Inflammatory macrophage treated with lipopolysaccharide for 4 hours (primary cell): ENCODE data around the gene OR6J1.
"Not testable (repeated sequence)": the region's sequence is repeated elsewhere in the genome, so short reads cannot be mapped to it uniquely, and the experiment has no call there.

ENCODE experiments used
- DNase-seq: peaks from one replicate; pipeline ENCODE4 v3.0.0-alpha.2; 2020

OR6J1 gene

DNA sequence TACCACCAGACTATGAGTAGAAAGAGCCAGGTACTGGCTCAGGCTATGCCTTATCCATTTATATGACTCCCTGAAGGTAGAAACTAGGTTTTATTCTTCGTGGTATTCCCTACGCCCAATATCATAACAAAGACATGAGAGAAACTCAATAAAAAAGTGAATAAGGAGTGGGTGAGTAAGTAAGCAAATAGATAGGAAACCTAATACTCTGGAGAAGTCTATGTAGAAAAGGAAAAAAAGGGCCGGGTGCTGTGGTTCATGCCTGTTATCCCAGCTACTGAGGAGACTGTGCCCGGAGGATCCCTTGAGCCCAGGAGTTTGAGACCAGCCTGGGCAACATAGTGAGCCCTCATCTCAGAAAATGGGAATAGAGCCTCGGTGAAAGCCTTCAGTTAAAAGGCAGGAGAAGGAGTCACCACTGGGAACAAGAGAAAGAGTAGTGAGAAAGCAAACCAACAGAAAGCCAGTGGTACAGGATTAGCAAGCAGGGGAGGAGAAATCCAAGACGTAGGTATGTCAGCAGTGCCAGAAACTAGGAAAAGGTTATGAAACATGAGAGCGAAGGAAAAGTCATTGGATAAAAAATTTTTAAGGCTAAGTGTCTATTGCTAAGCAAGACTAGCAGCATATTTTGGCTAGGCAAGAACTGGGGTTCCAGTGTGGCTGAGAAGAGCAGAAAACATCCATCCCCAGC is 6.0 kb upstream of the OR6J1 start:
- no peak for DNase-seq

DNA sequence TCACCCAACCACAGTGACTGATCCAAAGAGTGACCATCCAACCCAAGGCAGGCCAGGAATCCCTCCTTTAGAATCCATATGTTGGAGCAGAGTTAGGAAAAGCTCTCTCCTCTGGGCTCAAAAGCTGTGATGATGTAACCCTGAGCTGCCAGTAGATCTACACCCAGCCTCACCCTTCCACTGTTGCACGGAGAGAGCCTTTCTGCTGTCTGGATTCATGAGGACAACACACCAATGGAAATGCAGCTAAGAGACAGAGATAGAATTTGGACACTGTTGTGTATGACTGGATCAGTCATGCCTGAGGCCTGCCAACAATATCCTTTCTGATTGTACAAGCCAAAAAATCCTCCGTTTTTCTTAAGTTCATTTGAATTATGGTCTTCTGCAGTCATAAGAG is 4.4 kb upstream of the OR6J1 start:
- no peak for DNase-seq

DNA sequence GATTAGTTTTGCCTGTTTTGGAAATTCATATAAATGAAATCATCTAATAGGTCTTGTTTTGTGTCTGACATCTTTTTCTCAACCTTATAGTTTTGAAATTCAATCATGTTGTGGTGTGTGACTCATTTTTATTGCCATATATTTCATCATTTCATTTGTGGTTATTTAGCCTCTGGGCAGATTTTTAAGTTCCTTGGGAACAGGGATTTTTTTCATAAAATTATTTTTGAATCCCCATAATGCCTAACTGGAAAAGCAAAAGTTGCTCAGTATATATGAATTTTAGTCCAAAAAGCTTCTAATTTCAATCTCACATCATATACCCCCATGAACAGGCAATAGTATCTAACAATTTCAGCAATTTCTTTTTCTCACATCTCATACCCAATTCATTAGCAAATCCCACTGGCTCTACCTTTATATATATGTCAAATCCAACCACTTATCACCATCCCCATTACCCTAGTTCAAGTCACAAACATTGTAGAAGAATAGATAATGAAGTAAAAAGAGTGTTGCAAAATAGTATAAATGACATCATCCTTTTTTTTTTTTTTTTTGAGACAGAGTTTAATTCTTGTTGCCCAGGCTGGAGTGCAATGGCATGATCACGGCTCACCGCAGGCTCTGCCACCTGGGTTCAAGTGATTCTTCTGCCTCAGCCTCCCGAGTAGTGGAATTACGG is 2.6 kb upstream of the OR6J1 start:
- DNase-seq, result peak; percentile 87

DNA sequence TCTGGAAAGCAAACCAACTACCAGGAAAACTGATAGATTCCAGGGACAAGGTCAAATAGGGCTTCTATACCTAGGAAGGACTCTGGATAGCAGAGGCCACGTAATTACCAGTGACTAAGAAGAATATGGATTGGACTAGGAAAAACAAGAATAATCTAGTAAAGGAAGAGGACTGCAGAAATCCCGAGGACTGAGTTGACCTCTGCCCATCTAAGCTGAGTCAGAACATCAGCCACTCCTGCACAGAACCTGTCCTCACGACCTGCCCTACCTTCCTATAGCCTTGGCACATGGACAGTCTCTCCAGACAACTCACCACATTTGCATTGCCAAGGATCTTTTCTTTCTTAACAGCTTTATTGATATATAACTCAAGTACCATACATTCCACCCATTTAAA is 2.3 kb downstream of the OR6J1 start:
- DNase-seq, result no peak

DNA sequence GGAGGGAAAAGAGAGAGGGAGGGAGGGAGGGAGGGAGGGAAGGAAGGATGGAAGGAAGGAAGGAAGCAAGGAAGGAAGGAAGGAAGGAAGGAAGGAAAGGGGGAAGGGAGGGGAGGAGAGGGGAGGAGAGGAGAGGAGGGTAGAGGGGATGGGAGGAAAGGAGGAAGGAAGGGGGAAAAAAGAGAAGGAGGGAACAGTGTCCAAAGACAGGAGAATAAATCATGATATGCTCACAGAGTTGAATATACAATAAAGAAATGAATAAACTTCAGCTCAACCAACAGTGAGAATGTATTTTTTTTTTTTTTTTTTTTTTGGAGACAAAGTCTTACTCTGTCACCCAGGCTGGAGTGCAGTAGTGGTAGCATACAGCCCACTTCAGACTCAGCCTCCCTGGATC is 4.0 kb downstream of the OR6J1 start:
- DNase-seq, result no peak

DNA sequence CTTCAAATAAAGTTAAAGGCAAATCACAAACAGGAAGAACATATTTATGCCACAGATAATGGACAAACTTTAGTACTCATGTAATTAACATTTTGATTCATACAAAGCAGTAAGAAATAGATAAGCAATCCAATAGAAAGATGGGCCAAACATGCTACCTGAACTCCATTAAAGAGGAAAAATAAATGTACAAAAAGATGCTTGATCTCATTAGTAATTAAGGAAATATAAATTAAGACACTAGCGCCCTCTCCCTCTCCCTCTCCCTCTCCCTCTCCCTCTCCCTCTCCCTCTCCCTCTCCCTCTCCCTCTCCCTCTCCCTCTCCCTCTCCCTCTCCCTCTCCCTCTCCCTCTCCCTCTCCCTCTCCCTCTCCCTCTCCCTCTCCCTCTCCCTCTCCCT is 8.2 kb downstream of the OR6J1 start:
- not testable (repeated sequence) for DNase-seq

DNA sequence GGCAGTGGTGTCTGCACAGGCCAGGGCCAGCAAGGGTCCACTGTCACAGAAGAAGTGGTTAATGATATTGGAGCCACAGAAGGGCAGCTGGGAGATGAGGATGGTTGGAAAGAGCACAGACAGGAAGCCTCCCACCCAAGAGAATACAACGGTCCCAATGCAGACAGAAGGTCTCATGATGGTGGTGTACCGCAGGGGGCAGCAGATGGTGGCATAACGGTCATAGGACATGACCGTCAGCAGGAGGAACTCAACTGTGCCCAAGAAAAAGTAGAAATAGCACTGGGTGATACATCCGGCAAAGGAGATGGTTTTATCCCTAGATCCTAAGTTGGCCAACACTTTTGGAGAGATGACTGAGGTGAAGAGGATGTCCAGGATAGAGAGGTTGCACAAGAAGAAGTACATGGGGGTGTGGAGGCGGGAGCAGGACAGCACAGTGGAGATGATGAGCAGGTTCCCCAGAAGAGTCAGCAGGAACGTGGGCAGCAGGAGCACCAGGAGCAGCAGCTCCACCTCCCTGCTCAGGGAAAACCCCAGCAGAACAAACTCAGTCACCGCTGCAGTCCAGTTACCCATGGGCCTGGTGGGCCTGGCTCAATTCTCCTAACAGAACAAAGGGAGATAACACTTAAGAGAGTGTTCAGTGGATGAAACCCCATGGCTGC is 9.8 kb downstream of the OR6J1 start:
- DNase-seq, result peak; percentile 39

DNA sequence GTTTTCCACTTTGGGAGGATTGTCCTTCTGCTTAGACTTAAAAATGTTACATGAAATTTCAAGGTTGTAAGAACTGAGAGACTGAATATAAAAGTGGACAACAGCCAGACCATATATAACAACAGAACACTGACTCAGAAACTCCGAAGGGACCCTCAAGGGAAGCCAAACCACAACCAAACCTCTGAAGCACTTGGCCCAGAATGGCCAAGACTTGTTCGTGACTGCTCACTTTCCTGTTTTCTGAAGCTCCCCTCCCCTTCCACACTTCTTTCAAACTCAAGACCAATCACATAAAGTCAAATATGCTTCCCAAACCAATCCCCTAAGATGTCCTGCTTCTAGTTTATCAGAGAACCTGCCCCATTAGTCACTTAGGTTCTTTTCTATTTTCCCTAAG is 13.7 kb downstream of the OR6J1 start:
- DNase-seq, result no peak

DNA sequence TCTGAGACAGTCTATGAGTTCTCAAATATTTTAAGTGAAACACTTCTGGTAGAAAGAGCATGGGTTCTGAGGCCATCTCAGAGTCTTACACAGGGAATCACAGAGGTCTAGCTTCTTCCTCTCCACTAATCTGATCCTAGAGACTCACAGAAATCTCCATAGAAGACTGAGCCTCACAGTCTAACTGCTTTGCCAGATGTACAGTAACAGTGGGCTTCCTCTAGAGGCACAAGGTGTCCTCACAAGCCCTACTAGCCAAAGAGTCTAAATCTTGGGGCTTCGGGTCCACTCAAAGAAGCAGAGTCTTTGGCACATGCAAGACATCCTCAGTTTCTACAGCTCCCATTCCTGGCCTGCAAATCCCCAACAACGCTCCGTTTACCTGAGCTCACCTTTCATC is 14.1 kb downstream of the OR6J1 start:
- DNase-seq, result no peak

DNA sequence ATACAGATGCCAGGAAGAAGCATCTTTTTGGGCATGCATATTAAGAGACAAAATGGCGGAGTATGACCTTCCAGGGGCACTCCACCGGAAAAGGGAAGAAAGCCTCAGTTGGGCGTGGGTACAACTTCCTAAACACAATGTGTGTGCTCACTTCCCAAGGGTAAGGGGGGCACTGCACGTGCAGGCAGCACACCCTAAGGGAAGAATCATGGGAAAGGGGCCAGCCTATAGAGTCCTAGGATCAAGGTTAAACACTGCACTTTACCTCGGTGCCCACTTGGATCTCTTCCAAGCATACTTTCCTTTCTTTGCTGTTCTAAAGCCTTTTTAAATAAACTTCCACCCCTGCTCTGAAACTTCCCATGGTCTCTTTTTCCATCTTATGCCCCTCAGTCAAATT is 14.8 kb downstream of the OR6J1 start:
- DNase-seq, result no peak

DNA sequence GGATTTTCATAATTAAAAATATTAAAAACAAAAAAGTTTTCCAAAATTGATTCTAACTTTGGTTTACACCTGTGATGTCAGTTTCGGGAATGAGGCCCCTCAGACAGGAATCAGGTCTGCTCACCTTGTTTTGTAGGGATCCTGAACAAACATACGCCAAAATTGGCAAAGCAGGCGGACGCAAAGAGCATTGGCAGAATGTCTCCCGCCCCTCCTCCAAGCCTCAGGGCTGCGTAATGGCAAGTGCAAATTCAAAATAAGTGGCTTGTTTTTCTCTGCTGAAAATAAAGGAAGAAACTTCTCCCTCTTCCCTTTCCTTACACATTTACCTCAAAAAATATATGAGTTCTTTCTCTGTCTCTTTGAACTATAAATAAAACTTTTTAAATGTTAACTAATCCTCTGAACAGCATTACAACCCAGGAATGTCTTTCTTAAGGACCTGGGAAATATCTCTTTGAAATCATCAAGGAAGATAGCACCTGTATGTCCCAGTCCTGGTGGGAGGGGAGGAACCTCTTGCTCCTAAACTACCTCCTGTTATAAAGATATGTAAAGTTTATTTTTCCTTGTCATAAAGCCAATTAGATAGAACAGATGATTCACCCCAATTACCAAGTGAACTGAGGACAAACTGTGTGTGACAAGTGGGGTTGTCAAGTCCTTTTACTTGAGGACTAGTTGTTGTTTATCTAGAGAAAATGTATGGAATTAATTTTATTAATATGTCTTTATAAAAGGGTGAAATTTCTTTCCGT is 16.5 kb downstream of the OR6J1 start:
- no peak for DNase-seq

DNA sequence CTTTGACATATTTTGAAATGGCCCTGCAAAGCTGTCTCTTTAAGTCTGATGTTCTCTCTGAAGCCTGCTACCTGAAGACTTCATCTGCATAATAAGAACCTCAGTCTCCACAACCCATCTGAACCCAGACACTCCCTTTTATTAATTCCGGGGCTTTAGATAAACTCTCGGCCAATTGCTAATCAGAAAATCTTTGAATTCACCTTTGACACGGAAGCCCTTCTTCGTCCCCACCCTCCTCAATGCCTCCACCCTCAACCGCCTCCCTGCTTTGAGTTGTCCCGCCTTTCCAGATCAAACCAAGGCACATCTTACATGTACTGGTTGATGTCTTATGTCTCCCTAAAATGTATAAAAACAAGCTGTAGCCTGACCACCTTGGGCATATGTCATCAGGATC is 17.6 kb downstream of the OR6J1 start:
- no peak for DNase-seq

DNA sequence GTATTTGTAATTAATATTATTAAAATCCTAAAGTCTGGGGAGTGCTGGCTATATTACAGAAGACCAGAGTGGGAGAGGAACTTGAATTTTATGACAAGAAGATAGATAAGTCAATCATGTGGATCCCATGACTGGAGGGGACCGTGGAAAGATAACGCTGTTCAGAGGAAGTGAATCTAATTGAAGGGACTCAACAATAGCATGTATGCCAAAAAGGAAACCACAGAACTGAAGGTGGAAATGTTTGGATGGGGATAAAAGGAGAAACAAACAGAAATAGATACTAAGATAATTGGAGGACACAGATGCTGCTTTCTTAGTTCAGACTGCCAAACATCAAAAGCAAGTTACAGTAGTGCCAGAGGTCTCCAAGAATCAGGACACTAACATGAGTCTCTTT is 21.1 kb downstream of the OR6J1 start:
- DNase-seq, result peak; percentile 44

DNA sequence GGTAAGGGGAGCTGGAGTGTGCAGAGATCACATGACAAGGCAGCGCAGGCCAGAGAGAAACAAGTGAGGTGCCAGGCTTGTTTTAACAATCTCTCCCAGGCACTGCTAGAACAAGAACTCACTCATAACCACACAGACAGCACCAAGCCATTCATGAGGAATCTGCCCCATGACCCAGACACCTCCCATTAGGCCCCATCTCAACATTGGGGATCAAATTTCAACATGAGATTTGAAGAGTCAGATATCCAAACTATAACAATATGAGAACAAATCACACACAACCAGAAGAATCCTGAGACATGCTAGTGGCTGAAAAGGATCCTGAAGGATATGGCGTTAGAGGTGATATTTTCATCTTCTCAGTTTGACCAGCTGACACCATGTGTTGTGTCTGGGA is 21.9 kb downstream of the OR6J1 start:
- no peak for DNase-seq

DNA sequence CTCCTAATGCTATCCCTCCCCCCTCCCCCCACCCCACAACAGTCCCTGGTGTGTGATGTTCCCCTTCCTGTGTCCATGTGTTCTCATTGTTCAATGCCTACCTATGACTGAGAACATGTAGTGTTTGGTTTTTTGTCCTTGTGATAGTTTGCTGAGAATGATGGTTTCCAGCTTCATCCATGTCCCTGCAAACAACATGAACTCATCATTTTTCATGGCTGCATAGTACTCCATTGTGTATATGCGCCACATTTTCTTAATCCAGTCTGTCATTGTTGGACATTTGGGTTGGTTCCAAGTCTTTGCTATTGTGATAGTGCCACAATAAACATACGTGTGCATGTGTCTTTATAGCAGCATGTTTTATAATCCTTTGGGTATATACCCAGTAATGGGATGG is 28.4 kb downstream of the OR6J1 start:
- not testable (repeated sequence) for DNase-seq

DNA sequence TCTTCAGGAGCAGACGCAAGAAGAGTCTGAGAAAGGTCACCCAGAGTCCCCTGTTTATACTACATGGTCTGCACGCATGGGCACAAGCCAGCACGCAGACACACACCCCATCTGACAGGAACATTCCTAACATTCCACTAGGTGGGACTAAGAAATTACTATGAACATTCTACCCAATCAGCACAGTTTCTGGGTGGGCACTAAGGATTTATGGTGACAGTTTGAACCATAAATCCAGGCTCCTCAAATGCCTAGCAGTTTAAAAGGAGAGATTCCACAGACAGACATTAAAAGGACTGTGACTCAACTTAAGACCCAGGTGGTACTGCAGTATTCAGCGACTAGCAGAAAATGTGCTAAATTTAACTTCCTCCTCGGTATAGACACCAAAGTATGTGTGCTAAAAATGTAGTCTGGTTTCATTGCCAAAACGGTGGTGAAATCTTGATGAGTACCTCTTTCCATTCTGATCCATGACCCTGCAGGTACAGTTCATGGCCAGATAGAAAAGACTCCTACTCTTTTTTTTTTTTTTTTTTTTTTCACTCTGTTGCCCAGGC is 29.8 kb downstream of the OR6J1 start:
- no peak for DNase-seq

DNA sequence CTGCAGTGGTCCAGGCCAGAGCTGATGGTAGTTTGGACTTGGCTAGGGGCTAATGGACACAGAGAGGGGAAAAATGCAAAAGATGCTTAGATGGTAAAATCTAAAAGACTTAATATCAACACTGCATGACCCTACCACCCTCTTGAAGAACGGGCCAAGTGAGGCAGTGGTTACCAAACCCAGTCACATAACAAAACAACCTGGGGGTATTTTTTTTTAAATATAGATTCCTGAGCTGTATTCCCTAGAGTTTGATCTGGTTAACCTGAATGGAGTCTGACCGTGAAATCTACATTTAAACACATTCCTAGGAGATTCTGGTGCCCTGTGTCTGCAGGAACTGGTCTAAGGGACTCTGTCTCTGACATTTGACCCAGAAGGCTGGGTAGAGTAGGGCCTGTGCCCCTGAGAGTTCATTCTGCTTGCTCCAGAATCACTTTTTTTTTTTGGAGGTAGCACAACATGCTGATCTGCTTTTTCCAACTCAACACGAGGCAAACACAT is 30.4 kb downstream of the OR6J1 start:
- DNase-seq, result no peak

DNA sequence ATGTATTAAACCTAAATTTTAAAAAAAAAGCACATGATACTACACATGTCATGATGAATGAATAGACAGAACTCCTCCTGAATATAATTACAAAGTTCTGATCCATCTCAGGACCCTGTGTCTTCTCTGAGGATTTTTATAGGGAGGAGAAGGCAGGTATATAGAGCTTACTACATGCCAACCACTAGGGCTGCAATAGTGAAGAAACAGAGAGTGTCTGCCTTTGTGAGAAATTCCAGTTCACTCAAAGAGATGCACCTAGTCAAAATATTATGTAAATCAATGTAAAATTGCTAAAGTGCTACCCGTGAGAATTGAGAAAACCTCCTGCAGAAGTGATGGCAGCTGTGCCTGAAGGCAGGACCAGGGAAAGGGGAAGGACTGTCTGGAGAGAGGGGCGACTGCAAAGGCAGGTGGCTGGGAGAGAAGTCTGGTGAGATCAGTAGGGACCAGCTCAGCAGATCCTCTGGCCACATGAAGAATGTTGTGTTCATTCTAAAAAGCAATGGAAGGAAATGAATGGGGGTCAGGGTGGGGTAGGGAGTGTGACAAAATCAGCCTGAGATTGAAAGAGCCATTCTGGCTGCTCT is 31.0 kb downstream of the OR6J1 start:
- DNase-seq, result no peak

DNA sequence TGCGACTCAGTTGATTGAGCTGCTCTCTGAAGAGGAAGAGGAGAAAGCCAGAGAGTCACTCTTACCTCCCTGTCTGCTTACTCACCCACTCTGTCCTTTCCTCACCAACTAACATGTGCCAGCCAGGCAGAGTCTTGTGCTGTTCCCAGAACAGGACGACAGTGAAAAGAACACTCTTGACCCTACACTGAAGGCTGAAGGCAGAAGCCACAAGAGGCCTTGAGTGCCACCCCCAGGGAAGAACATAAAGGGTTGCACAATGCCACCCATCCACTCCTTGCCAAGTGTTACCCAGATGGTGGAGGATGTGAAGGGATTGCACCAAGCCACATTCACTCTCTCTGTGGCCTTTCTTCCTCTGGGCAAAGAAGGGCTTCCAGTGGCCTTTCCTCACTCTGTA is 33.2 kb downstream of the OR6J1 start:
- no peak for DNase-seq

DNA sequence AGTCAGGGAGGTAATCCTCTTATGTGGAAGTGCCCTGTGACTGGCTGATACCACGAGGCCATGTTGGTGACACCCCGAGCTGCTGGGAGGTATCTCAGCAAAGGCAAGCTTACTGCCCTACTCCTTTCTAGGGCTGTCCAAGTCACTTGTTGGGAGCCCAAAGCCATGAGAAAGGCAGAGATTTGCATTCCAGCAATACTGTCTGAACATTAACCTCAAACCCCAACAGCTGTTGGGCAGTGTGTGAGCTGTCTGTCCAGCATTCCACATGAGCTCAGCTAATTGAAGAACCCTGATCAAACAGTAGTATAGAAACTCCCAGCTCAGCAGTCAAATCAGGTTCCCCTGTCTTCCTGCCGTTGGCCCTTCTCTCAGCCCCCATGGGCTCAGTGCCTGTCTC is 36.9 kb downstream of the OR6J1 start:
- no peak for DNase-seq

DNA sequence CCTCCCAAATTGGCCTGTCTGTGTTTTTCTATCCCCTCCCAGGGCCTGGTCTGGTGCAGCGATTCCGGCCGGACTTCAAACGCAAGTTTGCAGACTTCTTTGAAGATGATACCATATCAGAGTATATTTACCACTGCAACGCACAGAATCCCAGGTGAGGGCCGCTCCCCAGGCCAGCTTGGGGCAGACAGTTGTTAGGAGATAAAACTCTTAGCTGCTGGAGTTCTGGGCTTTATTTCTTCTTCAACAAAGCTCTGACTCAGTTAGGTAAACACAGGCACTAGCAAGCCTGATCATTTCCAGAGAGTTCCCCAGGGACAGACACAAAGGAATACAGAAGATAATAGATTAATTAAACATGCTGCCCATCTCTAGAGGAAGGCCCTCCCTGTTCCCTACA is 37.8 kb downstream of the OR6J1 start:
- DNase-seq, result no peak

DNA sequence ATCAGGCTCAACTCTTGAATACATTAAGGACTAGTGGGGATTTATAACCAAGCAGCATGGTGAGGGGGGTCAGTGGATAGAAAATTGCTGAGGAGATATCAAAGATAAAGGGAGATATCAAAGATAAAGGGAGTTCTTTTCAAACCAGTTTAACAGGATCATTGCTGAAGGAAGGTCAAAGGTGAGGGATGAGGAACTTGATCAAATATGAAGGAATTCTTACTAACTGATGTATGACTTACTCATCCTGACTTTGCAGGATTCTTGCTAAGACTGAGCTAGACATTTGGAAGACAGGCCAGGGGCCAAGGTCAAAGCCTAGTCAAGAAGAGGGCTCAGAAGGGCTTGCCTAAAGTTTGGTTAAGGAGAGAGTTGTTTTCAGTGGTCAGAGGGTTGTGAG is 41.3 kb downstream of the OR6J1 start:
- no peak for DNase-seq

DNA sequence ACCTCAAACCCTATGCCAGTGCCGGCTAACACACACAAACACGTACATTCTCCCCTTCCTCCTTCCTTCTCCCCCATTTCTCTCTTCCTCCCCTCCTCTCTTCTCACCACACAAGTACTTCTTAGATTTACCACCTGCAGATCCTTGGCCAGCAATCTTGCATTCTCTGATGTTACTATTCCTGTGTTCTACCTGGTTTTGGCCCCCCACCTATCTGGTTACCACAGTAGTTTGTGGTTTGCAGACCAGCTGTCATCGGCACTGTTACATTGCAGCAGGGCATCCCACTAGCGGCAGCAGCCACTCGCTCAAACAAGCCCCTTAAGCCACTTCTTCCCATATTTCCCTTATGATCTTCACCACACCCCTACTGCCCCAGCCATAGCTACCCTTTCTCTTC is 42.2 kb downstream of the OR6J1 start:
- DNase-seq, result no peak
